K562 (cell line): ENCODE data around the gene MYL4. TPM values are rescaled to one million over a fixed set of nuclear protein-coding genes. Genes with fewer than 3 reads are reported as not detected.

Source experiments
- EZH2 ChIP-seq: IDR thresholded peaks from 2 replicates; pipeline ENCODE4 v1.6.1; 2012; ENCODE audit warnings: low read depth, mild to moderate bottlenecking, inconsistent platforms, low read length, borderline replicate concordance
- HDAC6 ChIP-seq: IDR thresholded peaks from 2 replicates; pipeline ENCODE4 v1.6.1; 2012; ENCODE audit warnings: low read depth, mild to moderate bottlenecking, control low read depth, inconsistent platforms, low read length, moderate library complexity
- KLF10 ChIP-seq: fragments of 250-450 bp; sonication (Bioruptor Pico); IDR thresholded peaks from 2 replicates; pipeline ENCODE4 v1.6.1; 2021; ENCODE audit warnings: matching md5 sums
- MYBL2 ChIP-seq, 2 experiments: fragments of 450-650 bp in 1 of 2; sonication (generic) in 1 of 2; formaldehyde crosslinking in 1 of 2; IDR thresholded peaks; 2 replicates each; pipeline versions ENCODE4 v1.6.1 to v1.8.1; 2017 to 2022; ENCODE audit warnings: borderline replicate concordance in 1 of 2, inconsistent platforms in 1 of 2, low read depth in 1 of 2, mild to moderate bottlenecking in 1 of 2, missing genetic modification reagents in 1 of 2, moderate library complexity in 1 of 2
- NR2F6 ChIP-seq: fragments of 450-650 bp; formaldehyde crosslinking; IDR thresholded peaks from 2 replicates; pipeline ENCODE4 v1.4.0; 2020; ENCODE audit warnings: mild to moderate bottlenecking
- RBM17 ChIP-seq: fragments of 200-400 bp; formaldehyde crosslinking; IDR thresholded peaks from 2 replicates; pipeline ENCODE4 v1.6.1; 2017; ENCODE audit warnings: low read depth, mild to moderate bottlenecking, low read length, borderline replicate concordance
- ZFP36 ChIP-seq: fragments of 150-350 bp; IDR thresholded peaks from 2 replicates; pipeline ENCODE4 v1.6.1; 2018; ENCODE audit warnings: low read length, low read depth; ENCODE audit not compliant: partially characterized antibody
- ZNF408 ChIP-seq: fragments of 250-450 bp; sonication (Bioruptor Pico); IDR thresholded peaks from 2 replicates; pipeline ENCODE4 v1.4.0; 2020; ENCODE audit warnings: low read depth, mild to moderate bottlenecking, moderate library complexity
- polyA plus RNA-seq, 8 experiments: library from polyadenylated mRNA; depleted of rRNA in 4 of 8; stranded (reverse) in 5 of 8; unstranded in 3 of 8; fragments of >200 nt; fragmentation: Nextera tagmentation in 2 of 8; fragmentation: Illumina TruSeq in 1 of 8; extraction: Ambion mirVana in 2 of 8; extraction: Trizol in 1 of 8; gene quantifications; 2 replicates each; pipeline versions ENCODE4 v1.2.1 to v1.2.3, GENCODE V29; 2011 to 2014; ENCODE audit warnings: inconsistent platforms in 1 of 8, missing spikeins in 1 of 8
- total RNA-seq, 7 experiments: library from RNA; depleted of rRNA in 6 of 7; stranded (reverse); fragments of >200 nt in 6 of 7; fragmentation: Illumina TruSeq in 2 of 7; extraction: Trizol in 2 of 7; gene quantifications; 2 replicates each; pipeline versions ENCODE4 v1.2.1 to v1.2.3, GENCODE V29; 2011 to 2021; ENCODE audit warnings: low replicate concordance in 1 of 7
- TF ChIP-seq, protein P1 (sequence below): fragments of 200-600 bp; sonication (generic); IDR thresholded peaks from one replicate; pipeline ENCODE4 v1.6.1; 2012; ENCODE audit warnings: mild to moderate bottlenecking, low read depth, low read length, inconsistent platforms
- TF ChIP-seq, protein P2 (sequence below), 2 experiments: fragments of 450-650 bp; IDR thresholded peaks; 2 replicates each; pipeline ENCODE4 v1.6.1; 2018; ENCODE audit warnings: mild to moderate bottlenecking in 2 of 2, low read depth in 1 of 2; ENCODE audit not compliant: partially characterized antibody in 2 of 2

MYL4 gene
- total and polyA plus RNA-seq, 9 of the 15 experiments (the other 6 are each of a cell fraction or from before 2014, with no cell fraction given), result 117 to 423 (median 221) TPM

DNA sequence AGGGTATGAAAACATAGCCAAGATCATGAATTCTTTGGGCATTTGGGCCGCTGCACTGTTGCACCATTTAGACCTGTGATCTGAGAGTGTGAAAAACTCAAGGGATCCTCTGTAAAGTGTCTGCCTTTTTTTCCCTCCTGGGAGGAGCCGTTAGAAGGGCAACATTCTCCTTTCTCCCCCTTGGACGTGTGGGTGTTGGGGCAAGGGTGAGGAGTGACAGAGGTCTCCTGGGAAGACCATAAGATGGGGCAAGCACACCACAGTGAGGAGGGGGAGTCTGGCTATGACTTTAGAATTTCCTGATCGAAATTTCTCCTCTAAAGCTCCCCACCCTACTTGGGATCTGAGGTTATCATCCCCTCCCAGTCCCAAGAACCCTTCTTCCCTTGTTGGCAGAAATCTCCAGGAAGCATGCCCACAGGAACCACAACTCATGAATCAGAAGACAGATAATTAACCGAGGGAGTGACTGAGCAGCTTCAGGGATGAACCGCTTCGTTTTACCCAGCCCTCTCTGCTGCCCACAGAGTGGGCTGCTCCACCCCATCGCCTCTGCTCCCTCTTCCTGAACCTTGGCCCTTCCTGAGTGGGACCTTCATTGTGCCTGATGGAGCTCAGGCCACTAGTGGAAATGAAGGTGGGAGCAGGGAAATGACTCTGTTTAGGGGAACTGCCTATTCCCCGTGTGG lies 48.6 kb downstream of the MYL4 start (continued):
- TF ChIP-seq, protein P1, sequence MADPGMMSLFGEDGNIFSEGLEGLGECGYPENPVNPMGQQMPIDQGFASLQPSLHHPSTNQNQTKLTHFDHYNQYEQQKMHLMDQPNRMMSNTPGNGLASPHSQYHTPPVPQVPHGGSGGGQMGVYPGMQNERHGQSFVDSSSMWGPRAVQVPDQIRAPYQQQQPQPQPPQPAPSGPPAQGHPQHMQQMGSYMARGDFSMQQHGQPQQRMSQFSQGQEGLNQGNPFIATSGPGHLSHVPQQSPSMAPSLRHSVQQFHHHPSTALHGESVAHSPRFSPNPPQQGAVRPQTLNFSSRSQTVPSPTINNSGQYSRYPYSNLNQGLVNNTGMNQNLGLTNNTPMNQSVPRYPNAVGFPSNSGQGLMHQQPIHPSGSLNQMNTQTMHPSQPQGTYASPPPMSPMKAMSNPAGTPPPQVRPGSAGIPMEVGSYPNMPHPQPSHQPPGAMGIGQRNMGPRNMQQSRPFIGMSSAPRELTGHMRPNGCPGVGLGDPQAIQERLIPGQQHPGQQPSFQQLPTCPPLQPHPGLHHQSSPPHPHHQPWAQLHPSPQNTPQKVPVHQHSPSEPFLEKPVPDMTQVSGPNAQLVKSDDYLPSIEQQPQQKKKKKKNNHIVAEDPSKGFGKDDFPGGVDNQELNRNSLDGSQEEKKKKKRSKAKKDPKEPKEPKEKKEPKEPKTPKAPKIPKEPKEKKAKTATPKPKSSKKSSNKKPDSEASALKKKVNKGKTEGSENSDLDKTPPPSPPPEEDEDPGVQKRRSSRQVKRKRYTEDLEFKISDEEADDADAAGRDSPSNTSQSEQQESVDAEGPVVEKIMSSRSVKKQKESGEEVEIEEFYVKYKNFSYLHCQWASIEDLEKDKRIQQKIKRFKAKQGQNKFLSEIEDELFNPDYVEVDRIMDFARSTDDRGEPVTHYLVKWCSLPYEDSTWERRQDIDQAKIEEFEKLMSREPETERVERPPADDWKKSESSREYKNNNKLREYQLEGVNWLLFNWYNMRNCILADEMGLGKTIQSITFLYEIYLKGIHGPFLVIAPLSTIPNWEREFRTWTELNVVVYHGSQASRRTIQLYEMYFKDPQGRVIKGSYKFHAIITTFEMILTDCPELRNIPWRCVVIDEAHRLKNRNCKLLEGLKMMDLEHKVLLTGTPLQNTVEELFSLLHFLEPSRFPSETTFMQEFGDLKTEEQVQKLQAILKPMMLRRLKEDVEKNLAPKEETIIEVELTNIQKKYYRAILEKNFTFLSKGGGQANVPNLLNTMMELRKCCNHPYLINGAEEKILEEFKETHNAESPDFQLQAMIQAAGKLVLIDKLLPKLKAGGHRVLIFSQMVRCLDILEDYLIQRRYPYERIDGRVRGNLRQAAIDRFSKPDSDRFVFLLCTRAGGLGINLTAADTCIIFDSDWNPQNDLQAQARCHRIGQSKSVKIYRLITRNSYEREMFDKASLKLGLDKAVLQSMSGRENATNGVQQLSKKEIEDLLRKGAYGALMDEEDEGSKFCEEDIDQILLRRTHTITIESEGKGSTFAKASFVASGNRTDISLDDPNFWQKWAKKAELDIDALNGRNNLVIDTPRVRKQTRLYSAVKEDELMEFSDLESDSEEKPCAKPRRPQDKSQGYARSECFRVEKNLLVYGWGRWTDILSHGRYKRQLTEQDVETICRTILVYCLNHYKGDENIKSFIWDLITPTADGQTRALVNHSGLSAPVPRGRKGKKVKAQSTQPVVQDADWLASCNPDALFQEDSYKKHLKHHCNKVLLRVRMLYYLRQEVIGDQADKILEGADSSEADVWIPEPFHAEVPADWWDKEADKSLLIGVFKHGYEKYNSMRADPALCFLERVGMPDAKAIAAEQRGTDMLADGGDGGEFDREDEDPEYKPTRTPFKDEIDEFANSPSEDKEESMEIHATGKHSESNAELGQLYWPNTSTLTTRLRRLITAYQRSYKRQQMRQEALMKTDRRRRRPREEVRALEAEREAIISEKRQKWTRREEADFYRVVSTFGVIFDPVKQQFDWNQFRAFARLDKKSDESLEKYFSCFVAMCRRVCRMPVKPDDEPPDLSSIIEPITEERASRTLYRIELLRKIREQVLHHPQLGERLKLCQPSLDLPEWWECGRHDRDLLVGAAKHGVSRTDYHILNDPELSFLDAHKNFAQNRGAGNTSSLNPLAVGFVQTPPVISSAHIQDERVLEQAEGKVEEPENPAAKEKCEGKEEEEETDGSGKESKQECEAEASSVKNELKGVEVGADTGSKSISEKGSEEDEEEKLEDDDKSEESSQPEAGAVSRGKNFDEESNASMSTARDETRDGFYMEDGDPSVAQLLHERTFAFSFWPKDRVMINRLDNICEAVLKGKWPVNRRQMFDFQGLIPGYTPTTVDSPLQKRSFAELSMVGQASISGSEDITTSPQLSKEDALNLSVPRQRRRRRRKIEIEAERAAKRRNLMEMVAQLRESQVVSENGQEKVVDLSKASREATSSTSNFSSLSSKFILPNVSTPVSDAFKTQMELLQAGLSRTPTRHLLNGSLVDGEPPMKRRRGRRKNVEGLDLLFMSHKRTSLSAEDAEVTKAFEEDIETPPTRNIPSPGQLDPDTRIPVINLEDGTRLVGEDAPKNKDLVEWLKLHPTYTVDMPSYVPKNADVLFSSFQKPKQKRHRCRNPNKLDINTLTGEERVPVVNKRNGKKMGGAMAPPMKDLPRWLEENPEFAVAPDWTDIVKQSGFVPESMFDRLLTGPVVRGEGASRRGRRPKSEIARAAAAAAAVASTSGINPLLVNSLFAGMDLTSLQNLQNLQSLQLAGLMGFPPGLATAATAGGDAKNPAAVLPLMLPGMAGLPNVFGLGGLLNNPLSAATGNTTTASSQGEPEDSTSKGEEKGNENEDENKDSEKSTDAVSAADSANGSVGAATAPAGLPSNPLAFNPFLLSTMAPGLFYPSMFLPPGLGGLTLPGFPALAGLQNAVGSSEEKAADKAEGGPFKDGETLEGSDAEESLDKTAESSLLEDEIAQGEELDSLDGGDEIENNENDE, result no peak
- TF ChIP-seq ZFP36 (no peak), HDAC6 (no peak), EZH2 (no peak), RBM17 (no peak), MYBL2 (IDR thresholded peaks at IDR 0.05; ENCODE audit: low read depth) (no peak), MYBL2 (CRISPR knock-in tag; IDR thresholded peaks at IDR 0.05; ENCODE audit: borderline replicate concordance) (no peak), ZNF408 (CRISPR knock-in tag) (no peak), KLF10 (CRISPR knock-in tag) (no peak), NR2F6 (CRISPR knock-in tag) (no peak)
- TF ChIP-seq, protein P2, sequence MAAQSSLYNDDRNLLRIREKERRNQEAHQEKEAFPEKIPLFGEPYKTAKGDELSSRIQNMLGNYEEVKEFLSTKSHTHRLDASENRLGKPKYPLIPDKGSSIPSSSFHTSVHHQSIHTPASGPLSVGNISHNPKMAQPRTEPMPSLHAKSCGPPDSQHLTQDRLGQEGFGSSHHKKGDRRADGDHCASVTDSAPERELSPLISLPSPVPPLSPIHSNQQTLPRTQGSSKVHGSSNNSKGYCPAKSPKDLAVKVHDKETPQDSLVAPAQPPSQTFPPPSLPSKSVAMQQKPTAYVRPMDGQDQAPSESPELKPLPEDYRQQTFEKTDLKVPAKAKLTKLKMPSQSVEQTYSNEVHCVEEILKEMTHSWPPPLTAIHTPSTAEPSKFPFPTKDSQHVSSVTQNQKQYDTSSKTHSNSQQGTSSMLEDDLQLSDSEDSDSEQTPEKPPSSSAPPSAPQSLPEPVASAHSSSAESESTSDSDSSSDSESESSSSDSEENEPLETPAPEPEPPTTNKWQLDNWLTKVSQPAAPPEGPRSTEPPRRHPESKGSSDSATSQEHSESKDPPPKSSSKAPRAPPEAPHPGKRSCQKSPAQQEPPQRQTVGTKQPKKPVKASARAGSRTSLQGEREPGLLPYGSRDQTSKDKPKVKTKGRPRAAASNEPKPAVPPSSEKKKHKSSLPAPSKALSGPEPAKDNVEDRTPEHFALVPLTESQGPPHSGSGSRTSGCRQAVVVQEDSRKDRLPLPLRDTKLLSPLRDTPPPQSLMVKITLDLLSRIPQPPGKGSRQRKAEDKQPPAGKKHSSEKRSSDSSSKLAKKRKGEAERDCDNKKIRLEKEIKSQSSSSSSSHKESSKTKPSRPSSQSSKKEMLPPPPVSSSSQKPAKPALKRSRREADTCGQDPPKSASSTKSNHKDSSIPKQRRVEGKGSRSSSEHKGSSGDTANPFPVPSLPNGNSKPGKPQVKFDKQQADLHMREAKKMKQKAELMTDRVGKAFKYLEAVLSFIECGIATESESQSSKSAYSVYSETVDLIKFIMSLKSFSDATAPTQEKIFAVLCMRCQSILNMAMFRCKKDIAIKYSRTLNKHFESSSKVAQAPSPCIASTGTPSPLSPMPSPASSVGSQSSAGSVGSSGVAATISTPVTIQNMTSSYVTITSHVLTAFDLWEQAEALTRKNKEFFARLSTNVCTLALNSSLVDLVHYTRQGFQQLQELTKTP (IDR thresholded peaks at IDR 0.05; ENCODE audit: low read depth in 1 of 2, partially characterized antibody in 2 of 2), result no peak
